MM.1S (cell line): ENCODE results near the gene XRN2.

Experiments used
- EZH2phosphoT487 ChIP-seq: fragments of 300-600 bp; sonication (generic); IDR thresholded peaks from 2 replicates; pipeline ENCODE4 v1.6.1; 2018; ENCODE audit warnings: antibody characterized with exemption, low read length
- TF ChIP-seq, protein P1 (sequence below): fragments of 300-600 bp; sonication (generic); IDR thresholded peaks from 2 replicates; pipeline ENCODE4 v1.5.1; 2016; ENCODE audit warnings: antibody characterized with exemption, low read length, mixed read lengths

DNA sequence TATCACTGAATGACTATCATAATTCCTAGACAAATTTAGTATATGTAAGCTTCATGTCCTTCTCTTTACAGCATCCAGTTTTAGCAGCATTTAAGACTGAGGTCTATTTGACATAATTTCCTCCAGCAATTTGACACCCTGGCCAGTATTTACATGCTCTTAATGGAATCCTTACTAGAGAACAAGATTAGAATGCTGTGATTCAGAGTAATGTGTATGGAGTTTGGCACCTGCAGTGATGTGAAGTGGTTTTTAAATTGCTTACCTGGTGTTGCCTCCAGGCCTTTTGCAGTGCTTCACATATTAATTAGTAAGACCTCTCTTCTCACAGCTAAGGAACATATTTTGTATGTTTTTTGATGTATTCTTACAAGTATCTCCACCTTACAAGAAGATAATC, 84.4 kb downstream of the XRN2 start:
- TF ChIP-seq, protein P1, sequence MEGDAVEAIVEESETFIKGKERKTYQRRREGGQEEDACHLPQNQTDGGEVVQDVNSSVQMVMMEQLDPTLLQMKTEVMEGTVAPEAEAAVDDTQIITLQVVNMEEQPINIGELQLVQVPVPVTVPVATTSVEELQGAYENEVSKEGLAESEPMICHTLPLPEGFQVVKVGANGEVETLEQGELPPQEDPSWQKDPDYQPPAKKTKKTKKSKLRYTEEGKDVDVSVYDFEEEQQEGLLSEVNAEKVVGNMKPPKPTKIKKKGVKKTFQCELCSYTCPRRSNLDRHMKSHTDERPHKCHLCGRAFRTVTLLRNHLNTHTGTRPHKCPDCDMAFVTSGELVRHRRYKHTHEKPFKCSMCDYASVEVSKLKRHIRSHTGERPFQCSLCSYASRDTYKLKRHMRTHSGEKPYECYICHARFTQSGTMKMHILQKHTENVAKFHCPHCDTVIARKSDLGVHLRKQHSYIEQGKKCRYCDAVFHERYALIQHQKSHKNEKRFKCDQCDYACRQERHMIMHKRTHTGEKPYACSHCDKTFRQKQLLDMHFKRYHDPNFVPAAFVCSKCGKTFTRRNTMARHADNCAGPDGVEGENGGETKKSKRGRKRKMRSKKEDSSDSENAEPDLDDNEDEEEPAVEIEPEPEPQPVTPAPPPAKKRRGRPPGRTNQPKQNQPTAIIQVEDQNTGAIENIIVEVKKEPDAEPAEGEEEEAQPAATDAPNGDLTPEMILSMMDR = no peak
- TF ChIP-seq EZH2phosphoT487 = no peak
